ENCODE measurements around the gene ADISSP. TPM values are rescaled to one million over a fixed set of nuclear protein-coding genes. Genes with fewer than 3 reads are reported as not detected.

ADISSP gene
- total and polyA plus RNA-seq, 2 of the 13 experiments (the other 11 are each of a cell fraction or from before 2014, with no cell fraction given) = 38.3 to 90.6 TPM

DNA sequence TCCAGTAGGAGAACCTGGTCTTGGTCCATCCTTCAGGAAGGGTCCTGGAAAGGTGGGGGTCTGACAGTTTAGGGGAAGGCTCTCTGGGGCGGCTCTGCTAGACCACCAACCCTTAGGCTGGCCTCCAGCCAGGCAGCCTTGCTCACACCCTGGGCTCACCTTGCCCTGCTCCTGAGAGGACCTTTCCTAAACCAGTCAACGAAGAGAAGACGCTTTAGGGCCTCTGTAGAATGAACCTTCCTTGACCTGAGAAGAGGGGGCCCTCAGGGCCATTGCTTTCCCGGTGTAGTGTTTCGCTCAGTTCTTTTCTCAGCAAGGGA, 29.6 kb upstream of the ADISSP start (continued):
- TF ChIP-seq SNAPC5 (CRISPR knock-in tag; IDR thresholded peaks at IDR 0.05; ENCODE audit: borderline replicate concordance) = 0 out of 2 replicates have a peak, but pooled peaks have one; percentile 47
- TF ChIP-seq ZNF33A (CRISPR knock-in tag; IDR thresholded peaks at IDR 0.05; ENCODE audit: borderline replicate concordance) = no peak
- no peak for TF ChIP-seq ZBTB26 (CRISPR knock-in tag; IDR thresholded peaks at IDR 0.05; ENCODE audit: borderline replicate concordance)
- no peak for TF ChIP-seq ZNF775 (CRISPR knock-in tag; IDR thresholded peaks at IDR 0.05; ENCODE audit: borderline replicate concordance)
- TF ChIP-seq GZF1 (CRISPR knock-in tag; IDR thresholded peaks at IDR 0.05) = 0 out of 2 replicates have a peak, but pooled peaks have one; percentile 25
- TF ChIP-seq ZNF124 (CRISPR knock-in tag; IDR thresholded peaks at IDR 0.05) = 0 out of 2 replicates have a peak, but pooled peaks have one; percentile 20
- 0 out of 2 replicates have a peak, but pooled peaks have one; percentile 61 for TF ChIP-seq ZMAT3 (CRISPR knock-in tag; conservative IDR thresholded peaks at IDR 0.05)
- no peak for TF ChIP-seq IRX3 (CRISPR knock-in tag; IDR thresholded peaks at IDR 0.05; ENCODE audit: borderline replicate concordance, low read depth)
- 0 out of 2 replicates have a peak, but pooled peaks have one; percentile 32 for TF ChIP-seq ZNF253 (CRISPR knock-in tag; IDR thresholded peaks at IDR 0.05; ENCODE audit: borderline replicate concordance)
- TF ChIP-seq ZNF558 (CRISPR knock-in tag; IDR thresholded peaks at IDR 0.05; ENCODE audit: borderline replicate concordance) = no peak
- TF ChIP-seq ZNF780A (CRISPR knock-in tag; IDR thresholded peaks at IDR 0.05) = no peak
- no peak for TF ChIP-seq CBX5 (CRISPR knock-in tag; IDR thresholded peaks at IDR 0.05; ENCODE audit: borderline replicate concordance)
- no peak for TF ChIP-seq ZNF34 (CRISPR knock-in tag; IDR thresholded peaks at IDR 0.05; ENCODE audit: borderline replicate concordance)
- no peak for TF ChIP-seq ZFP41 (CRISPR knock-in tag; IDR thresholded peaks at IDR 0.05; ENCODE audit: borderline replicate concordance)
- no peak for TF ChIP-seq STAG1 (CRISPR knock-in tag; IDR thresholded peaks at IDR 0.05)
- TF ChIP-seq ARID2 (CRISPR knock-in tag; IDR thresholded peaks at IDR 0.05; ENCODE audit: borderline replicate concordance) = peak; percentile 45; the same call in 1 of the 2 replicates
- TF ChIP-seq ZNF605 (CRISPR knock-in tag; IDR thresholded peaks at IDR 0.05) = 0 out of 2 replicates have a peak, but pooled peaks have one; percentile 0
- TF ChIP-seq TERF1 (CRISPR knock-in tag; IDR thresholded peaks at IDR 0.05) = no peak
- no peak for TF ChIP-seq RBM39 (IDR thresholded peaks at IDR 0.05; ENCODE audit: low read depth, low read length, poor library complexity, severe bottlenecking)
- TF ChIP-seq THAP11 (CRISPR knock-in tag; IDR thresholded peaks at IDR 0.05) = no peak

All from HepG2 (cell line).